AG08395 (cell line): ENCODE results near the gene SYCE3.

Source experiments
- DNase-seq: peaks from one replicate; pipeline ENCODE4 v3.0.0; 2012; ENCODE audit warnings: mixed read lengths, low spot score

Gene SYCE3

GRCh38 chr22:50519151-50519550 lies 43.6 kb downstream of the SYCE3 start:
- DNase-seq: no peak

GRCh38 chr22:50518606-50519005 lies 44.1 kb downstream of the SYCE3 start:
- no peak for DNase-seq

- DNase-seq: no peak
These were observed 45.0 kb downstream of the SYCE3 start for GRCh38 chr22:50517495-50518260.

DNA sequence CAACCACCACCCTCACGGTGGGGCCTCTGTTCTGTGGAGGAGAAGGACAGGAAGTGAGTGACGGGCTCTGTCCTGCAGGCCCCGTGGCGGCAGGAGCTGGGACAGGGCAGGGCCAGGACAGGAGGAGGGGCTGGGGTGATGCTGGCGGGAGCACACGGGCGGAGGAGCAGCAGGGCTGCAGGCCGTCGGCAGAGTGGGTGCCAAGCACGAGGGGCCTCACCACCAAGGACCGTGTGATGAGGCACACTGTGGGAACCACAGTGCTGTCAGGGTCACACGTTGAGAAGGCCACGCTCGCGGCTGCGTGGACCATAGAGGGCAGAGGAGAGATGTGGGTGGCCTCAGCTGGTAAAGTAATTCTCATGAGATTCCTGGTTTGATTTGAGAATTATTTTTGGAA lies 45.8 kb downstream of the SYCE3 start:
- DNase-seq: no peak

GRCh38 chr22:50516068-50516467 lies 46.7 kb downstream of the SYCE3 start:
- no peak for DNase-seq

DNA sequence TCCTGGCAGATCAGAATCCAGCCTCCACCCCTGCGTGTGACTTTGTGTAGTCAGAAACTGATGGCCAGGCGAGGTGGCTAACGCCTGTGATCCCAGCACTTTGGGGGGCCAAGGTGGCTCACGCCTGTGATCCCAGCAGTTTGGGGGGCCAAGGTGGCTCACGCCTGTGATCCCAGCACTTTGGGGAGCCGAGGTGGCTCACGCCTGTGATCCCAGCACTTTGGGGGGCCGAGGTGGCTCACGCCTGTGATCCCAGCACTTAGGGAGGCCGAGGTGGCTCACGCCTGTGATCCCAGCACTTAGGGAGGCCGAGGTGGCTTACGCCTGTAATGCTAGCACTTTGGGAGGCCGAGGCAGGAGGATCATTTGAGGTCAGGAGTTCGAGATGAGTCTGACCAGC lies 49.5 kb downstream of the SYCE3 start:
- no peak for DNase-seq

DNA sequence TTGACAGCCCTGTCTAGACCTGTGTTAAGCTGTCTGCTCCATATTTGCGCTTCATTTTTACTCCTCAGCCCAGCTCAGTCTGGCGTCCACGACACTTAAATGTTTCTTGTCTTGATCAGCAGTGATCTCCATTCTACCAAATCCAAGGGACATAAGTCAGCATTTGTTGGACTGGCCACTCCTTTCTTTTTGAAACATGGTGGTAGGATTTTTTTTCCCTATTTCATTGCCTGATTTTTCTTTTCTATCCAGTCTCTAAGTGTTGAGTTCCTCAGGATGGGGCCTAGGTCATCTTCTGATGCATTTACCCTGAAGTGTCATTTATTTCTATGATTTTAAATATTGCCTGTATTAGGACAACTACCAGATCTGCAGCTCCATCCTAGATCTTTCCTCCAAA lies 53.8 kb downstream of the SYCE3 start:
- no peak for DNase-seq

- peak; percentile 100 for DNase-seq
These were observed 54.5 kb downstream of the SYCE3 start, which contains the start of gene NCAPH2 for GRCh38 chr22:50507991-50508884. Gene NCAPH2, plus strand, starts transcription at chr22:50508224. Its CDS starts 114 bp downstream, at chr22:50508338.

DNA sequence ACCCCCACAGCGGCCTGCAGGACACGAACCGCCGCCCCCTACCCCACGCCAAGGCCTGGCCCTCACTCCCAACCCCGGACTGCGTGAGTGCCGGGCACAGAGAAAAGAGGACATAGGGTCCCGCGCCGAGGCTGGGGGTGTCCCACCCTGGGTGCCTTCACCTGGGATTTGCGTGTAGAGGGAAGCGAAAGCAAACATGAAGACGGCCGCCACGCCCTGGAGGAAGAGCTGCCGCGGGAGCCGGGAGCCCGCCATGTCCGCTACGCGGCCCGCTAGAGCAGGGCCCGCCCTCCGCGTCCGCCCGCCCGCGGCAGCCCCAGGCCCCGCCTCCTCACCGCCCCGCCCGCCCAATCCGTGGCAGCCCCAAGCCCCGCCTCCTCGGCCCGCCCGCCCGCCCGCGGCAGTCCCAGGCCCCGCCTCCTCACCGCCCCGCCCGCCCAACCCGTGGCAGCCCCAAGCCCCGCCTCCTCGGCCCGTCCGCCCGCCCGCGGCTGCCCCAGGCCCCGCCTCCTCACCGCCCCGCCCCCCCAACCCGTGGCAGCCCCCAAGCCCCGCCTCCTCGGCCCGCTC lies 55.2 kb downstream of the SYCE3 start, which contains the start of gene LMF2:
Gene LMF2 (minus strand): TSS at position 282 of the 570 bp plus-strand sequence. CDS start 27 bp downstream, at position 255.
- DNase-seq: peak; percentile 97

DNA sequence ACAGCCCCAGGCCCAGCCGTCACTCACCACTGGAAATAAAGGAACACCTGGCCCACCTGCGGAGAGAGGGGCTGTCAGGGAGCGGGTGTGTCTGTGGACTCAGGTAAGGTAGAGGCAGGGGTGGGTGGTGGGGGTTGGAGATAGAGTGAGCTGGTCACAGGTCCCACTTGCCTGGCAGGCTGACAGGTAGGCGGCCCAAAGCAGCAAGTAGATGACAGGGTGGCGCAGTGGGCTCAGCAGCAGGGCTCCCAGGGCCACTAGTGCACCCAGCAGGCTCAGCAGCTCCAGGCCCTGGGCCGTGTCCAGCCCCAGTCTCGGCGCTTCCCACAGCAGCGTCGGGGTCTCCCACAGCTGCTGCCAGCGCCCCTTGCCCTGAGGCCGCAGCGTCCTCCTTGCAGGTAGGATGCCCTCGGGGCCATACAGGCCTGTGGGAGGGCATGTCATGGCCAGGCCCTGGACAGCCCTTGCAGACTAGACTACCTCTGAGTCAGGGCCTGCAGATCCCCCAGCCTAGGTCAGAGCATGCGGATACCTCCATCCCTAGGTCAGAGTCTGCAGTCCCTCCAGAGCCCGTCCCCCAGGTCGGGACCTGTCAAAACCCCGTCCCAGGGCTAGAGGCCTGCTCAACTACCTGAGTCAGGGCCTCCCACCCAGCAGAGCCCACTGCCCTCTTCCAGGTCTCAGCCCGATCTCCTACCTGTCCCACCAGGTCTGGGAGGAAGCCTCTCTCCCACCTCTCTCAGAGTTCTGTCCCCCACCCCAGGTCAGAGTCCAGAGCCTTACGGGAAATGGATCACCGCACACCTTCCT lies 55.9 kb downstream of the SYCE3 start:
- no peak for DNase-seq

GRCh38 chr22:50505776-50506610 lies 56.7 kb downstream of the SYCE3 start:
- DNase-seq: no peak

GRCh38 chr22:50505276-50505775 lies 57.4 kb downstream of the SYCE3 start:
- no peak for DNase-seq

- DNase-seq: no peak
These were observed 58.1 kb downstream of the SYCE3 start for GRCh38 chr22:50504369-50505211.

- no peak for DNase-seq
These were observed 59.1 kb downstream of the SYCE3 start for GRCh38 chr22:50503475-50504145.

DNA sequence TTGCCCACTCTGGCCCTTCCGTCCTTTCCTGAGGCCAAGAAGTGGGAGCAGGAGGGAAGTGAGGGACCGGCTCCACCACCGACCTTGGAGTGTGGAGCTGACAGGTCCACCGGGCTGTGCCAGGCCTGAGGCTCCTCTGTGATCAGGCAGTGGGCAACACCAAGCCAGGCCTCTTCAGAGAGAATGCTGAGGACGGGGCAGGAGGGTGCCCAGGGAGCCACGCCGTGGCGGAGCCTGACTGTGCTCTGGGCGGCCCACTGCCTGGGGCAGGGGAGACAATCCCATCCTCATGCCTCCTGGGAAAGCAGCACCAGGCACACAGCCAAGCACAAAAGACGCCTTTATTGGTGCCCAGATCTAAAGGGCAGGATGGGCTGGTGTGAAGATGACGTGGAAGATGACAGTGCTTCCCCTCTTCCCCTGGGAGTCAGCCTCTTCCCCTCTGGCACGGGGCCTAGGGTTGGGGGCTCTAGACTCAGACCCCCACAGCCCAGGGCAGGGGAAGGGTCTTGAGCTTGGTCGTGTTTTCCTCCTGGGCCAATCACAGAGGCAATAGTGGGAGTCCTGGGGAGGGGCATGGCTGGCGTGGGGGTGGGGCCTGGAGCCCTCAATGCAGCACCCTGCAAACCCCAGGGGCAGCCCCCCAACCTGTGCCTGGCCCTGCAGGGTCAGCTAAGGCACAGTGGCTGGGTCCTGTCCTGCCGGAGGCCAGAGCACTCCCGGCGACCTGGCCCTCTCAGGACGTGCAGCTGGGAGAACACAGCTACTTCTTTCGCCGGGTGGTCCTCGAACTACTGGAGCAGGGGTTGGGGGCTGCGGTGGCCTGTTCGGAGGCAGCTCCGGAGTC lies 59.9 kb downstream of the SYCE3 start:
- DNase-seq: no peak

DNA sequence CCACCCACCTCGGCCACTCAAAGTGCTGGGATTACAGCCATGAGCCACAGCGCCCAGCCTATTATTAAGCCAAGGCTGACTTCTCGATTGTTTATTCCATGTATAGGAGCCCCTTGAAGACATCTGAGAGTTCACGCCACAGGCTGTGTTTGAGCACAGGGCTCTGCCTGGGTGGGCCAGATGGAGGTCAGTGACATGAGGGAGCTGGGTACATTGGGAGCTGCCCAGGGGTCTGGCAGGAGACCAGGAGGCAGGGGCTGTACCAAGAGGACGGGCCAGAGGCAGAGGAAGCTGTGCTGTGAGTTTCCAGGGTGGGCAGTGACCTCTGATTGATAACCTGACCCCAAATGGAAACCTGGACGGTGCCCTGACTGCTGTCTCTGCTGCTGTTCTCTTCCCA lies 60.6 kb downstream of the SYCE3 start:
- DNase-seq: no peak
